Stimulated activated CD4-positive, alpha-beta T cell treated with anti-CD3 and anti-CD28 coated beads, TNF-alpha, amount 100 ng/mL, for 24 hours (primary cell): Measurements from ENCODE around the gene OXT.

Experiments used
- DNase-seq, 3 experiments: peaks; one replicate each; pipeline ENCODE4 v3.0.0-alpha.2; 2020; ENCODE audit warnings: low read depth in 3 of 3

Gene OXT

GRCh38 chr20:3109350-3110302 is 38.2 kb downstream of the OXT start:
- DNase-seq, result no peak

- no peak for DNase-seq
These were observed 40.1 kb downstream of the OXT start for GRCh38 chr20:3111507-3111906.

GRCh38 chr20:3111995-3112394 is 40.6 kb downstream of the OXT start:
- DNase-seq, result no peak

- DNase-seq, result no peak
These were observed 44.0 kb downstream of the OXT start for GRCh38 chr20:3115190-3116107.

GRCh38 chr20:3116341-3116740 is 44.9 kb downstream of the OXT start:
- no peak for DNase-seq

- peak in 2 of 3 experiments; percentile 16 to 47 for DNase-seq
These were observed 46.5 kb downstream of the OXT start for GRCh38 chr20:3117839-3118379.

GRCh38 chr20:3119044-3119443 is 47.6 kb downstream of the OXT start:
- DNase-seq, result no peak

- no peak for DNase-seq
These were observed 50.0 kb downstream of the OXT start for GRCh38 chr20:3121271-3121911.
